ENCODE results near the gene TMUB1.

The TMUB1 gene

DNA sequence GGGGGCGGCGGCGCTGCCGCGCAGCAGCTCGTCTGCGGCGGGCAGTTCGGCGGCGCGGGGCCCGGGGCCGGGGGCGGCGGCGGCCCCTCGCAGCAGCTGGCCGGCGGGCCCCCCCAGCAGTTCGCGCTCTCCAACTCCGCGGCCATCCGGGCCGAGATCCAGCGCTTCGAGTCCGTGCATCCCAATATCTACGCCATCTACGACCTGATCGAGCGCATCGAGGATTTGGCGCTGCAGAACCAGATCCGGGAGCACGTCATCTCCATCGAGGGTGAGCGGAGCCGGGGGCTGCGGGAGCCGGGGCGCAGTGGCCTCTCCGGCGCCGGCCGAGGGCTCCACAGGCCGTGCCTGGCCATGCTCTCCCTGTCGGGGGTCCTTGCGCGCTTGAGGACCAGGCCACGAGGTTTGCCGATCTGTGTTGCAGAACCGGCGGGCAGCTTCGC, 3.5 kb upstream of the TMUB1 start:
- DNase-seq (ENCODE audit: low read depth in 2 of 3, low spot score in 1 of 3): no peak

- peak in 2 of 3 donors; percentile 26 to 45 for DNase-seq (ENCODE audit: low read depth in 2 of 3, low spot score in 1 of 3)
These were observed 2.7 kb upstream of the TMUB1 start, which contains the start of gene AGAP3 for GRCh38 chr7:151085691-151086620. Gene AGAP3 (plus strand): TSS chr7:151086475. CDS start chr7:151086742, 267 bp downstream.

- DNase-seq (ENCODE audit: low read depth in 2 of 3, low spot score in 1 of 3): no peak
These were observed 2.0 kb upstream of the TMUB1 start for GRCh38 chr7:151085329-151085690.

GRCh38 chr7:151083824-151084160, 499 bp upstream of the TMUB1 start:
- no peak for DNase-seq (ENCODE audit: low read depth in 2 of 3, low spot score in 1 of 3)

DNA sequence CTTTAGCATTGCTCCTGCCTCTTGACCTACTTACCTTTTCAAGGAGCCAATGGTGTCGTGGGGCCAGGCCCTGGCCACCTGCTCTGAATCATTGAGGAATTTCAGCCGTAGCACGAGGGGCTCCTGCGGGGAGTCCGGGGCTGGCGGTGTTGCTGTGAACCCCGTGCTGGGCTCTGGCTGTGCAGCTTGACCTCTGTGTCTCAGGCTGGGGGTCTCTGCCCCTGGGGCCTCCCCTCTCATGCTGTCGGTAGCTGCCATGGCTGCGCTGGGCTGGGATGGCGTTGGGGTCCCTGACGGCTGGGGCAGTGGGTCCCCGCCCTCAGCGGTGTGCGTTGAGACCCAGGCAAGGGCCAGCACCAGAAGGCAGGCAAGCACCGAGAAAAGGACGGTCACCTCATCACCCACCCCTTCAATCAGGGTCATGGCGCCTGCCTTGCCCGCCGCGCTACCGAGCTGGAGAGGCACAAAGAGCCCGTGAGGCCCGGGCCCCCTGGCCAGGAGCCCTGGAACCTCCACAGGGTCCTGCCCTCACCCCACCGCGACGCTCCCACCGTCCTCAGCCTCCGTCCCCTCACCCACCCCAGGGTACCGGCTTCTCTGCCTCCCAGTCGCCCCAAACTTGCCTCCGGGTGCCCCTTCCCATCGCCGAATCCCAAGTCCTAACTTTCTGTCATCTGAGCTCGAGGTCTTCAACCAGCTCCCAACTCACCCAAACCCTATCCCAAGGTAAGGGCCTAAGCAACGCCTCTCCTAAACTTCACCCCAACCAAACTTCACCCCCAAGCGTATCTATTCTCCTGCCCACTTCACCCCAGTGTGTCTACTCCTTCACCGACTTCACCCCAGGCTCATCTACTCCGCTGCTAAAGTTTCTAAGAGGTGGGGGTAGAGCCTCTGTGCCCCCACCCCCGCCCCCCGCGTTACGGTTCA, 887 bp downstream of the TMUB1 start:
- no peak for DNase-seq (ENCODE audit: low read depth in 2 of 3, low spot score in 1 of 3)

- DNase-seq (ENCODE audit: low read depth in 2 of 3, low spot score in 1 of 3): no peak
These were observed 1.9 kb downstream of the TMUB1 start for GRCh38 chr7:151081170-151082101.

GRCh38 chr7:151080522-151081169, 2.6 kb downstream of the TMUB1 start, which contains the start of gene FASTK:
Gene FASTK (minus strand): TSS chr7:151080809. CDS start chr7:151080766, 43 bp downstream.
- DNase-seq (ENCODE audit: low read depth in 2 of 3, low spot score in 1 of 3): peak; percentile 74 to 84 (median 81)

- DNase-seq (ENCODE audit: low read depth in 2 of 3, low spot score in 1 of 3): no peak
These were observed 3.2 kb downstream of the TMUB1 start for GRCh38 chr7:151080067-151080521.

- no peak for DNase-seq (ENCODE audit: low read depth in 2 of 3, low spot score in 1 of 3)
These were observed 3.9 kb downstream of the TMUB1 start for GRCh38 chr7:151079199-151079910.

DNA sequence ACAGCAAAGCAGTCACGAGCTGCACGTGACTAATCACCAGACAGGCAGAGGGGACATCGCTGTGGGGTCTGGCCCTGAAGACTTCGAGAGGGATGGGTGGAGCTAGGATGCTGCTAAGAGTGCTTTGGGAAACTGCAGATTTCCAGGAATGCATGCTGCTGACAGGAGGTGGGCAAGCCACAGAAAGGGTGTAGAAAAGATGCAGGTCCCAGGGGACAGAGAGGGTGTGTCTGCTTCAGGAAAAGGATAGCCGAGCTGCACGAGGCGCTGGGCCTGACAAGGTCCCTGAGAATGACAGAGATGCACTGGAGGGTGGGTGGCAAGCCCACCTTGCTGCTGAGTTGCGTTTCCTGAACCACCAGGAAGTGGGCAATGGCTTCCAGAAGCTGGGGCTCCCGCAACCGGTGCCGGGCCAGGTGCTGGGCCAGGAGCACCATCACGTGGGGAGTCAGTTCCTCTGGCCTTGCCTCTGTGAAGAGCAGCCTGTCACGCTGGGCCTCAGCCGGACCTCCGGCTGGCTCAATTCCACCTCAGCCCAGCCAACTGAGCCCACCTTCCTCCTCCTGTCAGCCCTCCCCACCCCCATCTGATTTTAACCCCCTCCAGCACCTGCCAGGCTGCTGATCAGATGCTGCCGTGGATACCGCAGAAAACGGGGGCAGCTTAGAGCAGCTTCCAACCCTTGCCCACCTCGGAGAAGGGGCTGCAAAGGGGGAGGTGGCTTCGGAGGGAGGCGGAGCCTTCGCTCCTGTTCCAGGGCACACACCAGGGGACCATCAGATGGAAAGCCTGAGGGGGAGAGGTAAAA, 4.9 kb downstream of the TMUB1 start:
- no peak for DNase-seq (ENCODE audit: low read depth in 2 of 3, low spot score in 1 of 3)

DNA sequence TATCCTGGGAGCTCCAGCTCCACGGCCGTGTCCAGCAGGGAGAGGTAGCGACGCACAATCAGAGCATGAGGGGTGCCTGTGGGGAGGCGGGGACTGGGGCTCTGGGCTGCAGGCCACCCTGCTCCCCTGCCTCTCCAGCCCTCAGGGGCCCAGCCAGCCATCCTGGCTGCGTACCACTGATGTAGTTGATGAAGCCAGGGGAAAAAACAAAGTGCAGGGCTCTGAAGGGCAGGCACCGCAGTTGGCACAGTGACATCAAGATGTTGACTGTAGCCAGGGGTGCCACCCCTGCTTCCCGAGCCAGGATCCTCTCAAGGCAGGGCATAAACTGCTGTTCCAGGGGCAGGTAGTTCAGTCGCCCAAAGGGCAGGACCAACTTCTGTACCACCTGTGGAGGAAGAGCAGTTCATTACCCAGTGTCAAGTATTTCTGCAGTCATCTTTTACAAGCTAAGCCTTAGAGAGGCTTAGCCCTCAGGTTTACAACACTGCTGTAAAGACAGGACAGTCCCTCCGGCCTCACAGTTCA, 5.5 kb downstream of the TMUB1 start:
- DNase-seq (ENCODE audit: low read depth in 2 of 3, low spot score in 1 of 3): no peak

- DNase-seq (ENCODE audit: low read depth in 2 of 3, low spot score in 1 of 3): no peak
These were observed 6.2 kb downstream of the TMUB1 start for GRCh38 chr7:151076863-151077704.

GRCh38 chr7:151075978-151076426, 7.3 kb downstream of the TMUB1 start:
- DNase-seq (ENCODE audit: low read depth in 2 of 3, low spot score in 1 of 3): no peak

DNA sequence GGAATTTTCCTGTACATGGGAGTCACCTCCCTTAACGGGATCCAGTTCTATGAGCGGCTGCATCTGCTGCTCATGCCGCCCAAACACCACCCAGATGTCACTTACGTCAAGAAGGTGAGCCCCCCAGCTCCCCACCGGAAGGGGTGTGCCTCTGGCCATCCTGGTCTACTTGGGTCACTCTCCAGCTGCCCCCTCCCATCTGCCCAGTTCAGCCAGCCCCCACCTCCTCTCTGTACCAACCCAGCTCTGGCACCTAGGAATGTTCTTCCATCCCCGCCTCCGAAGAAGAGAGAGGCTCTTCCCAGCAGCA, 7.7 kb downstream of the TMUB1 start:
- DNase-seq (ENCODE audit: low read depth in 2 of 3, low spot score in 1 of 3): no peak

GRCh38 chr7:151074817-151075661, 8.3 kb downstream of the TMUB1 start:
- DNase-seq (ENCODE audit: low read depth in 2 of 3, low spot score in 1 of 3): no peak

- no peak for DNase-seq (ENCODE audit: low read depth in 2 of 3, low spot score in 1 of 3)
These were observed 9.3 kb downstream of the TMUB1 start for GRCh38 chr7:151073990-151074389.
